Trophoblast cell (in vitro differentiated cells and primary cell): ENCODE measurements around the gene FPR1.

Experiments
- DNase-seq, 2 donors: peaks; one replicate each; pipeline ENCODE4 v3.0.0-alpha.2; 2016
- H2AFZ ChIP-seq: 2 replicates; pipeline ENCODE4 v1.6.1; 2013; ENCODE audit warnings: low read length, moderate library complexity, mild to moderate bottlenecking; ENCODE audit not compliant: insufficient read depth, poor library complexity
- H2AK5ac ChIP-seq: 2 replicates; pipeline ENCODE4 v1.6.1; 2013; ENCODE audit warnings: mild to moderate bottlenecking, low read length
- H2BK120ac ChIP-seq: 2 replicates; pipeline ENCODE4 v1.6.1; 2013; ENCODE audit warnings: low read length, mild to moderate bottlenecking, moderate library complexity; ENCODE audit not compliant: insufficient read depth, poor library complexity
- H2BK12ac ChIP-seq: 2 replicates; pipeline ENCODE4 v1.6.1; 2013; ENCODE audit warnings: mild to moderate bottlenecking, low read length, moderate library complexity
- H2BK5ac ChIP-seq: 2 replicates; pipeline ENCODE4 v1.6.1; 2013; ENCODE audit warnings: low read length, low read depth, moderate library complexity, mild to moderate bottlenecking; ENCODE audit not compliant: poor library complexity
- H3K14ac ChIP-seq: 2 replicates; pipeline ENCODE4 v1.6.1; 2013; ENCODE audit warnings: mild to moderate bottlenecking, low read length
- H3K18ac ChIP-seq: 2 replicates; pipeline ENCODE4 v1.6.1; 2013; ENCODE audit warnings: mild to moderate bottlenecking, low read length
- H3K23ac ChIP-seq: 2 replicates; pipeline ENCODE4 v1.6.1; 2013; ENCODE audit warnings: low read length
- H3K27ac ChIP-seq: 2 replicates; pipeline ENCODE4 v1.5.1; 2013; ENCODE audit warnings: low read depth, mild to moderate bottlenecking, inconsistent platforms, low read length, moderate library complexity
- H3K27me3 ChIP-seq: 2 replicates; pipeline ENCODE4 v1.6.1; 2013; ENCODE audit warnings: inconsistent platforms, mild to moderate bottlenecking, low read length, moderate library complexity; ENCODE audit not compliant: insufficient read depth
- H3K36me3 ChIP-seq, 2 experiments: 1 replicate in 1 of 2; 2 replicates in 1 of 2; pipeline ENCODE4 v1.6.1; 2013; ENCODE audit warnings: low read length in 2 of 2, mild to moderate bottlenecking in 2 of 2, moderate library complexity in 1 of 2; ENCODE audit not compliant: insufficient read depth in 2 of 2, control insufficient read depth in 1 of 2
- H3K4ac ChIP-seq: 2 replicates; pipeline ENCODE4 v1.6.1; 2013; ENCODE audit warnings: low read depth, mild to moderate bottlenecking, low read length, moderate library complexity
- H3K4me1 ChIP-seq, 2 experiments: 1 replicate in 1 of 2; 2 replicates in 1 of 2; pipeline ENCODE4 v1.6.1; 2013; ENCODE audit warnings: low read length in 2 of 2, mild to moderate bottlenecking in 2 of 2, moderate library complexity in 1 of 2; ENCODE audit not compliant: insufficient read depth in 2 of 2, control insufficient read depth in 1 of 2
- H3K4me2 ChIP-seq: 2 replicates; pipeline ENCODE4 v1.6.1; 2013; ENCODE audit warnings: inconsistent platforms, mild to moderate bottlenecking, low read length, moderate library complexity
- H3K4me3 ChIP-seq: 2 replicates; pipeline ENCODE4 v1.5.1; 2013; ENCODE audit warnings: mild to moderate bottlenecking, low read depth, low read length, inconsistent platforms
- H3K79me1 ChIP-seq: one replicate; pipeline ENCODE4 v1.6.1; 2013; ENCODE audit warnings: low read length
- H3K79me2 ChIP-seq: 2 replicates; pipeline ENCODE4 v1.6.1; 2013; ENCODE audit warnings: low read length, mild to moderate bottlenecking; ENCODE audit not compliant: control insufficient read depth, insufficient read depth, poor library complexity
- H3K9ac ChIP-seq: 2 replicates; pipeline ENCODE4 v1.6.1; 2013; ENCODE audit warnings: mild to moderate bottlenecking, low read length
- H3K9me3 ChIP-seq: 2 replicates; pipeline ENCODE4 v1.6.1; 2013; ENCODE audit warnings: low read depth, mild to moderate bottlenecking, control low read depth, inconsistent platforms, low read length; ENCODE audit not compliant: insufficient read depth
- H4K12ac ChIP-seq: 2 replicates; pipeline ENCODE4 v1.6.1; 2013; ENCODE audit warnings: low read depth, mild to moderate bottlenecking, low read length, moderate library complexity
- H4K8ac ChIP-seq: 2 replicates; pipeline ENCODE4 v1.6.1; 2013; ENCODE audit warnings: low read depth, mild to moderate bottlenecking, low read length, moderate library complexity
- H4K91ac ChIP-seq: one replicate; pipeline ENCODE4 v1.6.1; 2013; ENCODE audit warnings: low read depth, mild to moderate bottlenecking, low read length, moderate library complexity
- WGBS: extraction: QIAGEN DNeasy Blood & Tissue Kit; methylation state at CpG from one replicate; pipeline ENCODE4 v1.1.7; 2013; ENCODE audit warnings: missing lambda C conversion rate; ENCODE audit not compliant: insufficient read length, insufficient coverage; ENCODE audit errors: extremely low coverage; 5-methylcytosine and 5-hydroxymethylcytosine counted together

Gene FPR1

GRCh38 chr19:51798062-51798461 lies 46.4 kb upstream of the FPR1 start:
- peaks cover 11% of the 10 kb centered on the region for H3K9me3 ChIP-seq
- no peak overlapping the region for H3K4ac ChIP-seq
- H3K23ac ChIP-seq = no peak overlapping the region
- H2BK12ac ChIP-seq = peak overlapping the region; percentile 84
- no peak for DNase-seq
- no peak overlapping the region for H3K4me3 ChIP-seq
- H3K4me1 ChIP-seq = peaks cover 7 to 12% of the 10 kb centered on the region in 2 experiments
- H4K8ac ChIP-seq = no peak overlapping the region
- H3K36me3 ChIP-seq = no peaks in the 10 kb centered on the region
- no CpG with 5 or more reads among the region's 3 CpGs for WGBS
- no peak overlapping the region for H3K4me2 ChIP-seq
- no peak overlapping the region for H3K9ac ChIP-seq
- H3K79me2 ChIP-seq = no peaks in the 10 kb centered on the region
- H4K12ac ChIP-seq = no peak overlapping the region
- H3K79me1 ChIP-seq = peaks cover 14% of the 10 kb centered on the region
- no peaks in the 10 kb centered on the region for H3K27me3 ChIP-seq
- peak overlapping the region; percentile 77 for H2AK5ac ChIP-seq
- H2BK120ac ChIP-seq = peak overlapping the region; percentile 31
- H2BK5ac ChIP-seq = no peak overlapping the region
- H3K18ac ChIP-seq = no peak overlapping the region
- peak overlapping the region; percentile 32 for H4K91ac ChIP-seq
- no peak overlapping the region for H3K14ac ChIP-seq
- no peak overlapping the region for H3K27ac ChIP-seq
- H2AFZ ChIP-seq = no peak overlapping the region

- Histone ChIP-seq H3K4me3 (no peak overlapping the region), H3K9ac (no peak overlapping the region), H3K18ac (no peak overlapping the region), H4K8ac (no peak overlapping the region), H2BK120ac (no peak overlapping the region), H3K4me2 (no peak overlapping the region), H3K14ac (no peak overlapping the region), H2AK5ac (no peak overlapping the region), H3K36me3 (no peaks in the 10 kb centered on the region), H3K9me3 (peaks cover 11% of the 10 kb centered on the region), H3K79me2 (no peaks in the 10 kb centered on the region), H3K79me1 (peaks cover 14% of the 10 kb centered on the region), H3K4ac (no peak overlapping the region), H3K27me3 (no peaks in the 10 kb centered on the region), H3K23ac (no peak overlapping the region), H3K27ac (no peak overlapping the region), H4K12ac (no peak overlapping the region), H3K4me1 (peaks cover 7 to 12% of the 10 kb centered on the region in 2 experiments), H4K91ac (no peak overlapping the region), H2BK5ac (no peak overlapping the region), H2AFZ (no peak overlapping the region), H2BK12ac (no peak overlapping the region)
- WGBS = 100% methylated on average over 1 of the region's 5 CpGs
- no peak for DNase-seq
These were observed 45.8 kb upstream of the FPR1 start for GRCh38 chr19:51797480-51797879.

- no peak overlapping the region for H3K4me3 ChIP-seq
- H3K9ac ChIP-seq = no peak overlapping the region
- H2BK5ac ChIP-seq = no peak overlapping the region
- H3K14ac ChIP-seq = no peak overlapping the region
- peaks cover 13% of the 10 kb centered on the region for H3K79me1 ChIP-seq
- H3K4me2 ChIP-seq = no peak overlapping the region
- no peak overlapping the region for H4K8ac ChIP-seq
- no peak overlapping the region for H2BK12ac ChIP-seq
- DNase-seq = no peak
- no peak overlapping the region for H2AFZ ChIP-seq
- no peak overlapping the region for H2AK5ac ChIP-seq
- H4K91ac ChIP-seq = no peak overlapping the region
- H3K18ac ChIP-seq = no peak overlapping the region
- no peak overlapping the region for H4K12ac ChIP-seq
- WGBS = 100% methylated on average over 2 of the region's 8 CpGs
- H3K79me2 ChIP-seq = no peaks in the 10 kb centered on the region
- H3K27ac ChIP-seq = no peak overlapping the region
- H3K4me1 ChIP-seq = peaks cover 7 to 12% of the 10 kb centered on the region in 2 experiments
- H3K27me3 ChIP-seq = no peaks in the 10 kb centered on the region
- no peak overlapping the region for H3K23ac ChIP-seq
- H2BK120ac ChIP-seq = no peak overlapping the region
- no peaks in the 10 kb centered on the region for H3K36me3 ChIP-seq
- peaks cover 10% of the 10 kb centered on the region for H3K9me3 ChIP-seq
- H3K4ac ChIP-seq = no peak overlapping the region
These were observed 44.6 kb upstream of the FPR1 start for GRCh38 chr19:51796195-51796679.

- DNase-seq = peak in 1 of 2 donors; percentile 18
- Histone ChIP-seq H3K79me2 (no peaks in the 10 kb centered on the region), H3K27me3 (no peaks in the 10 kb centered on the region), H2BK12ac (no peak within 1 kb of the TSS), H2BK5ac (no peak within 1 kb of the TSS), H3K4ac (no peak within 1 kb of the TSS), H4K8ac (no peak within 1 kb of the TSS), H3K36me3 (no peaks in the 10 kb centered on the region), H3K9ac (no peak within 1 kb of the TSS), H4K91ac (no peak within 1 kb of the TSS), H4K12ac (no peak within 1 kb of the TSS), H3K18ac (no peak within 1 kb of the TSS), H2BK120ac (no peak within 1 kb of the TSS), H3K23ac (no peak within 1 kb of the TSS), H3K4me2 (no peak within 1 kb of the TSS), H3K79me1 (peaks cover 10% of the 10 kb centered on the region), H2AFZ (no peak within 1 kb of the TSS), H3K4me3 (no peak within 1 kb of the TSS), H3K27ac (no peak within 1 kb of the TSS), H3K14ac (no peak within 1 kb of the TSS), H2AK5ac (no peak within 1 kb of the TSS), H3K4me1 (peaks cover 6 to 11% of the 10 kb centered on the region in 2 experiments), H3K9me3 (peaks cover 7% of the 10 kb centered on the region)
- WGBS = no CpG with 5 or more reads among the region's 2 CpGs
These were observed 43.3 kb upstream of the FPR1 start, which contains the start of gene FPR3 for GRCh38 chr19:51794885-51795490. Gene FPR3 (plus strand): TSS chr19:51795157. CDS start chr19:51823749, 28,592 bp downstream.
